ENCODE results near the gene PTPN20. TPM values are rescaled to one million over a fixed set of nuclear protein-coding genes. Genes with fewer than 3 reads are reported as not detected.

Gene PTPN20
- total RNA-seq, 1 experiment from 2014 or later, result not detected

DNA sequence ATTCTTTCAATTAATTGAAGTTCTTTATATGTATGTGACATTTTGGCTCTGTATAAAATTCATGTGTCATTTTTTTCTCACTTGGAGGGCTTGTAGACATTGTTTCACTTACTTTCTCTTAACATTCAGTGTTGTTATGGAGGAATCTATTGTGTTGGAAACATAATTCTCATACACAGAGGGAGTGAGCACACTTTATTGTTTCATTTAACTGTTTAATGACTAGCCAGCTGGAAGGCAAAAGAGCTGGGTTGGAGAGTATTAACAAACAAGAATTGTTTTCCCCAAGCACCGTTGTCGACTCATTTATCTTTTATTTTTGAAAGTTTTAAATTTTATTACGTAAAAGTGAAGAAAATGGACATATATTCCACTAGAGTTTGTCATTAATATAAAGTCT lies 98.8 kb downstream of the PTPN20 start:
- Histone ChIP-seq H3K9ac (ENCODE audit: low read length) (no peak overlapping the region), H3K4me1 (ENCODE audit: low read length) (no peaks in the 10 kb centered on the region), H3K4me3 (ENCODE audit: low read length) (no peak overlapping the region), H3K4me2 (ENCODE audit: low read depth, low read length, poor library complexity, severe bottlenecking) (no peak overlapping the region), H3K36me3 (ENCODE audit: insufficient read depth, low read length) (no peaks in the 10 kb centered on the region), H3K79me2 (ENCODE audit: low read length) (no peaks in the 10 kb centered on the region), H2AFZ (ENCODE audit: low read length) (no peak overlapping the region), H3K27me3 (ENCODE audit: low read length) (no peaks in the 10 kb centered on the region), H3K9me3 (ENCODE audit: low read length) (no peaks in the 10 kb centered on the region), H3K9me2 (replicated peaks; ENCODE audit: insufficient read depth, low read length) (no peaks in the 10 kb centered on the region), H3K27ac (ENCODE audit: low read length) (no peak overlapping the region), H4K20me1 (ENCODE audit: insufficient read depth, low read depth, low read length) (no peaks in the 10 kb centered on the region)
- DNase-seq, result no peak

DNA sequence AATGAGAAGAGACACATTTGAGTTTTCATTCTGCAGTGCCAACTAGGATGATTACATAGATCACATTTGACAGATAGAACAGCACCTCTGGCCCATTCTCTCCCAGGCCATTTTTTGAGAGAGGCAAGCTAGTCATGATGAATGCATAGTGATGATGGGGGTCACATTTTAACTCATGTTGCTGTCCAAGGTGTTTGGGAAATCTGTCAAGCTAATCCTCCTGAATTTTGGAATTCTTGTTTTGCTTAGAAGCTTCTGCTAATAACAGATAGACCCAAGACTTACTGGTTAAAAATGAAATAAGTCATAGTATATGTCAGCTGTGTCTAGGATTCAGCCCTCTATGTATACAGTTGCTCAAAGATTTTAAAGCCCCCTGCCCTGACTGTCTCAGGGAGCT lies 101.0 kb downstream of the PTPN20 start:
- H3K9me3 ChIP-seq (ENCODE audit: low read length), result no peaks in the 10 kb centered on the region
- H3K9ac ChIP-seq (ENCODE audit: low read length), result no peak overlapping the region
- H3K4me2 ChIP-seq (ENCODE audit: low read depth, low read length, poor library complexity, severe bottlenecking), result no peak overlapping the region
- H3K27ac ChIP-seq (ENCODE audit: low read length), result no peak overlapping the region
- H3K4me3 ChIP-seq (ENCODE audit: low read length), result no peak overlapping the region
- no peaks in the 10 kb centered on the region for H4K20me1 ChIP-seq (ENCODE audit: insufficient read depth, low read depth, low read length)
- no peaks in the 10 kb centered on the region for H3K27me3 ChIP-seq (ENCODE audit: low read length)
- no peak for DNase-seq
- no peaks in the 10 kb centered on the region for H3K79me2 ChIP-seq (ENCODE audit: low read length)
- no peaks in the 10 kb centered on the region for H3K36me3 ChIP-seq (ENCODE audit: insufficient read depth, low read length)
- H3K9me2 ChIP-seq (replicated peaks; ENCODE audit: insufficient read depth, low read length), result no peaks in the 10 kb centered on the region
- H3K4me1 ChIP-seq (ENCODE audit: low read length), result no peaks in the 10 kb centered on the region
- H2AFZ ChIP-seq (ENCODE audit: low read length), result no peak overlapping the region

DNA sequence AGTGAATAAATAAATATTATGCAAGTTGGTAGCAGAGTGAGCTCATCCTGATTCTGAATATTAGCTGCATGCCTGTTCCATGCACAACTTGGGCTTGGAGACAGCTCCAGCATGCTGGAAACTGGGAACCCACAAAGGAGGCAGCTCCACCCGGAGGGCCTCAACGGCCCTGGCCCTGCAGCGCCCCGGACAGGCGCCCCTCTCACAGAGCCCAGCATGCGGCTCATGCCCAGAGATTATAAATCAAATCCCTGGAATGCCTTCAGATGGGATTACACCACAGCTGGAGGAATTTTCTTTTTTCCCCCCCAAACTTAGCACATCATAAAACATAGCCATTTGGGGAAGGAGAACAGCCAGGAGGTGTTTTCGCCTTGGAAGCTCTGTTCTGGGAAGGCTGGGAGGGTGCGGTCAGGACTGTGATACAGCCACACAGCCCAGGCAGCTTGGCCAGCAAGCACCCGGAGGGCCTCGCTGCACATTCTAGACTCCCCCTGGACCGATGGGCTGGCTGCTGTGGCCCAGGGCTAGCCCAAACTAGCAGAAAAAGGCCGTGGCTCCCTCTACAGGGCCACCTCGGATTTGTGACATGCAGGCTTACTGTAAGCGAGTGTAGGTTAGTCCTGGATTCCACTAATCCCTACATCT lies 102.4 kb downstream of the PTPN20 start:
- Histone ChIP-seq H3K4me3 (ENCODE audit: low read length) (no peak overlapping the region), H3K36me3 (ENCODE audit: insufficient read depth, low read length) (no peaks in the 10 kb centered on the region), H3K4me1 (ENCODE audit: low read length) (no peaks in the 10 kb centered on the region), H3K4me2 (ENCODE audit: low read depth, low read length, poor library complexity, severe bottlenecking) (no peak overlapping the region), H3K27me3 (ENCODE audit: low read length) (no peaks in the 10 kb centered on the region), H2AFZ (ENCODE audit: low read length) (no peak overlapping the region), H3K79me2 (ENCODE audit: low read length) (no peaks in the 10 kb centered on the region), H3K9me2 (replicated peaks; ENCODE audit: insufficient read depth, low read length) (no peaks in the 10 kb centered on the region), H3K27ac (ENCODE audit: low read length) (no peak overlapping the region), H3K9ac (ENCODE audit: low read length) (no peak overlapping the region), H3K9me3 (ENCODE audit: low read length) (no peaks in the 10 kb centered on the region), H4K20me1 (ENCODE audit: insufficient read depth, low read depth, low read length) (no peaks in the 10 kb centered on the region)
- no peak for DNase-seq

DNA sequence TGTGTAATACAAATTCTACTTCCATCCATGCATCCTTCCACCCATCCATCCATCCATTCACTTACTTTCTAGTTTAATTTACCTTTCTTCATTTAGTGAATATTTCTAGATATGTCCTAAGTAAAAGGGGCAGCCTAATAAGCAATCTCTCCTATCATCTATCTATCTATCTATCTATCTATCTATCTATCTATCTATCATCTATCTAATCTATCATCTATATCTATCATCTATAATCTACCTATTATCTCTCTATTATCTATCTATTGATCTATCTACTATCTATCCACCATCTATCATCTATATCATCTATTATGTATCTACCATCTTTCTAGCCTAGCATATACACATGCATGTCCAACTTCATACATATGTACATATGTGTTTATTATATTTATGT lies 104.2 kb downstream of the PTPN20 start:
- Histone ChIP-seq H3K27me3 (ENCODE audit: low read length) (no peaks in the 10 kb centered on the region), H3K9ac (ENCODE audit: low read length) (no peak overlapping the region), H3K79me2 (ENCODE audit: low read length) (no peaks in the 10 kb centered on the region), H3K4me2 (ENCODE audit: low read depth, low read length, poor library complexity, severe bottlenecking) (no peak overlapping the region), H2AFZ (ENCODE audit: low read length) (no peak overlapping the region), H3K36me3 (ENCODE audit: insufficient read depth, low read length) (no peaks in the 10 kb centered on the region), H3K27ac (ENCODE audit: low read length) (no peak overlapping the region), H4K20me1 (ENCODE audit: insufficient read depth, low read depth, low read length) (no peaks in the 10 kb centered on the region), H3K4me1 (ENCODE audit: low read length) (no peaks in the 10 kb centered on the region), H3K4me3 (ENCODE audit: low read length) (no peak overlapping the region), H3K9me2 (replicated peaks; ENCODE audit: insufficient read depth, low read length) (no peaks in the 10 kb centered on the region), H3K9me3 (ENCODE audit: low read length) (no peaks in the 10 kb centered on the region)
- DNase-seq, result no peak

DNA sequence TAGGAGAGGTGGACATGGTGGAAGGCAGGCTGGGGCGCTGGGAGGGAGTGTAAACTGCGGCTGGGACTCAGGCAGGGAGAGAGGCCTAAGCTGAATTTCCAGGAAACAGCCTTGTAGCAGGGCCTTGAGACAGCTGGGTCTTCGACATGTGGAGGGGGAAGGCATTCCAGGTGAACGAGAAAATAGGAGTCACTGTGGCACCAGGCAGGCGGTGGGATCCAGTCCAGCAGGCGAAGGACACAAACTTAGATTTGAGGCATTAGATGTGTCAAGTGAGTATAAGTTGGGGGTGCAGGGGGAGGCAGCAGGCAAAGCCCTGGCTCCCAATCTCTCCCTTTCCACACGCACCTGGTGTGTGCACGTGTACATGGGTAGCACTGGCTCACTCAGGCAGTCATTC lies 105.3 kb downstream of the PTPN20 start:
- DNase-seq, result no peak
- Histone ChIP-seq H2AFZ (ENCODE audit: low read length) (no peak overlapping the region), H3K27me3 (ENCODE audit: low read length) (no peaks in the 10 kb centered on the region), H3K9me2 (replicated peaks; ENCODE audit: insufficient read depth, low read length) (no peaks in the 10 kb centered on the region), H3K36me3 (ENCODE audit: insufficient read depth, low read length) (no peaks in the 10 kb centered on the region), H3K27ac (ENCODE audit: low read length) (no peak overlapping the region), H3K79me2 (ENCODE audit: low read length) (no peaks in the 10 kb centered on the region), H3K4me1 (ENCODE audit: low read length) (no peaks in the 10 kb centered on the region), H3K4me2 (ENCODE audit: low read depth, low read length, poor library complexity, severe bottlenecking) (no peak overlapping the region), H3K9ac (ENCODE audit: low read length) (no peak overlapping the region), H3K4me3 (ENCODE audit: low read length) (no peak overlapping the region), H4K20me1 (ENCODE audit: insufficient read depth, low read depth, low read length) (no peaks in the 10 kb centered on the region), H3K9me3 (ENCODE audit: low read length) (no peaks in the 10 kb centered on the region)

DNA sequence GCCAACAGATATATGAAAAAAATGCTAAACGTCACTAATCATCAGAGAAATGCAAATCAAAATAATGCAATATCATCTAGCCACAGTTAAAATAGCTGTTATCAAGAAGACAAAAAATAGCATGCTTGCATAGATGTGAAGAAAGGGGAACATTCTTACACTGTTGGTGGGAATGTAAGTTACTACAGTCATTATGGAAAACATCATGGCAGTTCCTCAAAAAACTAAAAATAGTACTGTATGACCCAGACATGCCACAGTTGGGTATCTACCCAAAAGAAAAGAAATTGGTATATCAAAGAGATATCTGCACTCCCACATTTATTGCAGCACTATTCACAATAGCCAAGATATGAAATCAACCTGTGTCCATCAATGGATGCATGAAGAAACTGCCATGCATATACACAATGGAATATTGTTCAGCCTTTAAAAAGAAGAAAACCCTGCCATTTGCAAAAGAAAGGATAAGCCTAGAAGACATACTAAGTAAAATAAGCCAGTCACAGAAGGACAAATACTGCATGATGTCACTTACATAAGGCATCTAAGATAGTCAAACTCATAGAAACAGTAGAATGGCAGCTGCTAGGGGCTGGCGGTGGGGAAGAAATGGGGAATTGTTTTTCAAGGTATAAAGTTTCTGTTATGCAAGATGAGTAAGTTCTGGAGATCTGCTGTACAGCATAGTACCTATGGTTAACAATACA lies 107.0 kb downstream of the PTPN20 start:
- no peak overlapping the region for H3K9ac ChIP-seq (ENCODE audit: low read length)
- no peak overlapping the region for H3K27ac ChIP-seq (ENCODE audit: low read length)
- H3K9me2 ChIP-seq (replicated peaks; ENCODE audit: insufficient read depth, low read length), result no peaks in the 10 kb centered on the region
- DNase-seq, result no peak
- no peaks in the 10 kb centered on the region for H3K27me3 ChIP-seq (ENCODE audit: low read length)
- no peaks in the 10 kb centered on the region for H3K36me3 ChIP-seq (ENCODE audit: insufficient read depth, low read length)
- H3K4me1 ChIP-seq (ENCODE audit: low read length), result no peaks in the 10 kb centered on the region
- H3K79me2 ChIP-seq (ENCODE audit: low read length), result no peaks in the 10 kb centered on the region
- H2AFZ ChIP-seq (ENCODE audit: low read length), result no peak overlapping the region
- no peaks in the 10 kb centered on the region for H3K9me3 ChIP-seq (ENCODE audit: low read length)
- no peaks in the 10 kb centered on the region for H4K20me1 ChIP-seq (ENCODE audit: insufficient read depth, low read depth, low read length)
- H3K4me3 ChIP-seq (ENCODE audit: low read length), result no peak overlapping the region
- H3K4me2 ChIP-seq (ENCODE audit: low read depth, low read length, poor library complexity, severe bottlenecking), result no peak overlapping the region

DNA sequence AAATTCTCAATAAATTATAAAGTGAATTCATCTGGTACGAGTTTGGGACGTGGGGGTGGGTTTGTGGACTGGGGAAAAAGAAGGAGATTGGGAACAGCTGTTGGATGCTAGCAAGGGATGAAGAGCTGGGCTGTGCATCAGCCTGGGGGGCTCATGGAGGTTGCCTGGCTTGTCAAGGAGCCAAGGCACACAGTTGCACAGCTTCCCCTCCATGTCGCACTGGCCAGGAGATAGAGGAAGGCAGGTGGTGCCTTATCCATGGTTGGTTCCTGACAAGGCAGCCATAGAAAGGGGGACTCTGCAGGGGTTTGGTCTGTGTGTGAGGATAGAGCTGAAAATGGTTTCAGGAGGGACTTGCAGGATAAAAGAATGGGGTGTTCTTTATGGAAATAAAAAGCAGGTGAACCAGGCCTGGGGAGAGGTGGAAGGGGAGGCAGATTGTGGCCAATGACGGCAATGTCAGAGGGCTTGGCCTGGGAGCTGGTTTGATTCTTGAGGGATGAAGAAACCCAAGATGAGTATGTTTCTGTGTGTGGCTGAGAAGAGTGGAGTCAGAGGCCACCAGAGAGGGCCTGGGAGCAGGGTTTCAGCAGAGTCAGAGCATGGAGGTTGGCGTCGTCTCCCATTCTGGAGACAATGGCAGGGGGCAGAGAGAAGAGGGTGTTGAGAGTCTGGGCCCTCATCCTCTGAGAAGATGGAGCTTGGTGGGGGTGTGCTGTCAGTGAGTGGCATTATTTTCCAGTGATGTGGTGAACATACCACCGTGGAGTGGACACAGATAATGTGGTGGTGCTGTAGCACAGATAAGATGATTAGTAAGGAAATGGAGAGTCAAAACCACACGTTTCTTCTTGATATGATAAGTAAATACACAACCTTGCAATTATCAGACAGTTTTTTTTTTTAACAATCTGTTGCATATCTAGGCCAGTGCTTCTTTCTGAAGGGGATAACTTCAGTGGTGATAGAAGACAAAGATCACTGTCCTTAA lies 108.2 kb downstream of the PTPN20 start:
- Histone ChIP-seq H3K9me2 (replicated peaks; ENCODE audit: insufficient read depth, low read length) (no peaks in the 10 kb centered on the region), H3K27me3 (ENCODE audit: low read length) (no peaks in the 10 kb centered on the region), H3K9me3 (ENCODE audit: low read length) (no peaks in the 10 kb centered on the region), H2AFZ (ENCODE audit: low read length) (no peak overlapping the region), H3K9ac (ENCODE audit: low read length) (no peak overlapping the region), H4K20me1 (ENCODE audit: insufficient read depth, low read depth, low read length) (no peaks in the 10 kb centered on the region), H3K4me2 (ENCODE audit: low read depth, low read length, poor library complexity, severe bottlenecking) (no peak overlapping the region), H3K36me3 (ENCODE audit: insufficient read depth, low read length) (no peaks in the 10 kb centered on the region), H3K4me1 (ENCODE audit: low read length) (no peaks in the 10 kb centered on the region), H3K4me3 (ENCODE audit: low read length) (no peak overlapping the region), H3K27ac (ENCODE audit: low read length) (no peak overlapping the region), H3K79me2 (ENCODE audit: low read length) (no peaks in the 10 kb centered on the region)
- no peak for DNase-seq

DNA sequence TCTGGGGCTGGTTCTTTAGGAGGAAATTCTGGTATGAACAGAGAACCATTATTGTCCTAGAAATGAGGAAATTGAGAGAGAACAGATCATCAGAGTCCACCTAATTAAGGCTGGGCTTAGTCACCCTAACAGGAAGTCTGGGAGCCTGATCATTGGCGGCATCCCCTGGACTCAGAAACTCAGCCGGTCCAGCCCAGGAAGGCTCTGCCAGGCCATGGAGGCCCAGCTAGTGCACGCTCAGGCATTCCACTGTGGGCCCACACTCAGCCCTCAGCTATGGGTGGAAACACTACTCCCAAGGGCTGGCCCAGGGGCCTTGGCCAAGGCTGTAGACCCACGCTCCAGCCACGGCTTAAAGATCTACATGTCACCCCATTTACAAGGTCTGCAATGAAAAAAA lies 109.2 kb downstream of the PTPN20 start:
- no peak overlapping the region for H3K9ac ChIP-seq (ENCODE audit: low read length)
- H3K9me3 ChIP-seq (ENCODE audit: low read length), result no peaks in the 10 kb centered on the region
- H4K20me1 ChIP-seq (ENCODE audit: insufficient read depth, low read depth, low read length), result peaks cover 5% of the 10 kb centered on the region; the same call in 1 of the 2 replicates
- DNase-seq, result no peak
- no peak overlapping the region for H3K4me2 ChIP-seq (ENCODE audit: low read depth, low read length, poor library complexity, severe bottlenecking)
- no peaks in the 10 kb centered on the region for H3K27me3 ChIP-seq (ENCODE audit: low read length)
- no peaks in the 10 kb centered on the region for H3K79me2 ChIP-seq (ENCODE audit: low read length)
- no peak overlapping the region for H3K27ac ChIP-seq (ENCODE audit: low read length)
- H3K4me3 ChIP-seq (ENCODE audit: low read length), result no peak overlapping the region
- no peak overlapping the region for H2AFZ ChIP-seq (ENCODE audit: low read length)
- H3K4me1 ChIP-seq (ENCODE audit: low read length), result no peaks in the 10 kb centered on the region
- H3K9me2 ChIP-seq (replicated peaks; ENCODE audit: insufficient read depth, low read length), result no peaks in the 10 kb centered on the region
- H3K36me3 ChIP-seq (ENCODE audit: insufficient read depth, low read length), result no peaks in the 10 kb centered on the region

Measured in Karpas-422 (cell line).